Stimulated activated CD4-positive, alpha-beta T cell treated with anti-CD3 and anti-CD28 coated beads, Interleukin-4, amount 100 ng/mL, for 4 hours (primary cell): Measurements from ENCODE around the gene SNRPA.
"Not testable (repeated sequence)": the region's sequence is repeated elsewhere in the genome, so short reads cannot be mapped to it uniquely, and the experiment has no call there.

Experiments
- DNase-seq, 2 experiments: peaks; one replicate each; pipeline ENCODE4 v3.0.0-alpha.2; 2020

Gene SNRPA

GRCh38 chr19:40802300-40803169 is 51.5 kb downstream of the SNRPA start:
- DNase-seq, result no peak

- DNase-seq, result no peak
These were observed 52.3 kb downstream of the SNRPA start for GRCh38 chr19:40803170-40803856.

- peak; percentile 30 to 57 for DNase-seq
These were observed 53.1 kb downstream of the SNRPA start for GRCh38 chr19:40803857-40804782.

- DNase-seq, result no peak
These were observed 53.8 kb downstream of the SNRPA start for GRCh38 chr19:40804783-40805242.

GRCh38 chr19:40805258-40805868 is 54.4 kb downstream of the SNRPA start:
- peak in 1 of 2 experiments; percentile 38 for DNase-seq

- DNase-seq, result peak; percentile 70 to 73
These were observed 55.6 kb downstream of the SNRPA start for GRCh38 chr19:40806423-40807146.

- no peak for DNase-seq
These were observed 56.4 kb downstream of the SNRPA start for GRCh38 chr19:40807147-40808020.

GRCh38 chr19:40808021-40808325 is 57.0 kb downstream of the SNRPA start:
- no peak for DNase-seq

- no peak for DNase-seq
These were observed 57.5 kb downstream of the SNRPA start for GRCh38 chr19:40808497-40808896.

GRCh38 chr19:40809358-40810086 is 58.5 kb downstream of the SNRPA start:
- DNase-seq, result no peak

GRCh38 chr19:40810160-40810559 is 59.2 kb downstream of the SNRPA start:
- no peak for DNase-seq

- peak in 1 of 2 experiments; percentile 36 for DNase-seq
These were observed 59.8 kb downstream of the SNRPA start for GRCh38 chr19:40810649-40811408.

- DNase-seq, result peak in 1 of 2 experiments; percentile 36
These were observed 60.7 kb downstream of the SNRPA start for GRCh38 chr19:40811478-40812341.

- not testable (repeated sequence) for DNase-seq
These were observed 61.6 kb downstream of the SNRPA start for GRCh38 chr19:40812571-40812970.

- no peak for DNase-seq
These were observed 62.2 kb downstream of the SNRPA start for GRCh38 chr19:40813182-40813581.
